ENCODE results near the gene H2BK1. TPM values are rescaled to one million over a fixed set of nuclear protein-coding genes. Genes with fewer than 3 reads are reported as not detected.
A peak's percentile ranks its signal among the peaks of the same experiment; 100 is the strongest.

The H2BK1 gene
- total RNA-seq, 2 experiments from 2014 or later = not detected

DNA sequence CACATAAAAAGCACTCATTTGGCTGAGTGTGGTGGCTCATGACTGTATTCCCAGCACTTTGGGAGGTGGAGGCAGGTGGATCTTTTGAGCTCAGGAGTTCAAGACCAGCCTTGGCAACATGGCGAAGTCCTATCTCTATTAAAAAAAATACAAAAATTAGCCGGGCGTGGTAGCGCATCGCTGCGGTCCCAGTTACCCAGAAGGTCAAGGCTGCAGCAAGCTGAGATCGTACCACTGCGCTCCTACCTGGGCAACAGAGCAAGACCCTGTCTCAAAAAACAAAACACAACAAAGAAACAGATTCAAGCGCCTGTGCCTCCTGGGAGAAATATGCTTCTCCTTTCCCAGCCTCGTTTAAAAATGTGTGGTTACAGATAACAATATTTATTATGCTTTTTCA is 19.0 kb upstream of the H2BK1 start:
- CTCF ChIA-PET = interaction anchor here (7.1 kb wide), 1 partner anchor 15 kb away, joined by 49 read pairs; no protein-coding TSS in a partner anchor
- Mint-ChIP-seq H3K27ac (no peak overlapping the region), H3K27me3 (no peaks in the 10 kb centered on the region), H3K4me3 (no peak overlapping the region), H3K9me3 (ENCODE audit: low read depth) (no peaks in the 10 kb centered on the region), H3K36me3 (ENCODE audit: low read depth) (peaks cover 35% of the 10 kb centered on the region), H3K4me1 (peaks cover 50% of the 10 kb centered on the region)
- POLR2A ChIA-PET = interaction anchor here (0.7 kb wide), 3 partner anchors 23 to 149 kb away, joined by 3 to 7 read pairs (median 3); partner anchors contain the start of gene FASTK
- intact Hi-C loops (cut with DNase I, micrococcal nuclease) = loop anchor here (5.0 kb wide), 2 partner anchors 147 to 217 kb away; partner anchors contain the start of genes FASTK (in 1 of the 2) and TMUB1 (in 1 of the 2)
- DNase-seq (no peak), ATAC-seq (no peak)

DNA sequence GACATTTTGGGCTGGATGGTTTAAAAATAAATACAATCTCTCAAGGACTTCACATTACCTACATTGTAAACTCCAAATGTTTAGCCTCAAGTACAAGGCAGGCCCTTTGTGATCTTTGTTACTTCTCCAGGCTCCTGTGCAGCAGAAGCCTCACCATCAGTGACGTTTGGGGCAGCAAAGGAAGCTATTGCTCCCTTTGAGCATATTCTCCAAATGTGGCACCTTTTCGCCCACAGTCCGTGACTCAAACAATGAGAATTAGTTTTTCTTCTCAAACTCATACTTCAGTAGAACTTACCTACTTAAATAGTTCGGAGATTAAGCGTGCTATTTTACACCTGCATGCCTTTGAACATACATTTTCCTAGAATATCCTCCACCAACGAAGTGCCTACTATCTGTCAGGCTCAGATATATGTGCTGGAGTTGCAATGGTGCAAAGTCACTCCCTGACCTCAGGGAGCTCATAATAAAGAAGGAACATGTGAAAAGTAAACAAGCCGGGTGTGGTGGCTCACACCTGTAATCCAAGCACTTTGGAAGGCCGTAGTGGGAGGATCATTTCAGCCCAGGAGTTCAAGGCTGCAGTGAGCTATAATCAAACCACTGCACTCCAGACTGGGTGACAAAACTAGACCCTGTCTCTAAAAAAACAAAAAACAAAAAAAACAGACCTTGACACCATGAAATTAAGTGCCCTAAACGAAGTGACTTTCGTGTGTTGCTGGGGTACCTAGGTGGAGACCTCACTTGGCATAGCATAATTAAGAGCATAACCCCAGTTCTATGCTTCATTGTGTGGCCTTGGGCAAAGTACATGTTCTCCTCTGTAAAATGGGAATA is 18.0 kb upstream of the H2BK1 start:
- Mint-ChIP-seq H3K4me1 (peaks cover 43% of the 10 kb centered on the region), H3K4me3 (peak overlapping the region; percentile 92), H3K27me3 (no peaks in the 10 kb centered on the region), H3K9me3 (ENCODE audit: low read depth) (no peaks in the 10 kb centered on the region), H3K36me3 (ENCODE audit: low read depth) (peaks cover 39% of the 10 kb centered on the region), H3K27ac (peak overlapping the region; percentile 92)
- CTCF ChIA-PET = interaction anchor here (0.9 to 7.1 kb wide), 6 partner anchors 8 to 217 kb away, joined by 3 to 49 read pairs (median 4); no protein-coding TSS in a partner anchor
- DNase-seq = no peak
- intact Hi-C loops (cut with DNase I, micrococcal nuclease) = loop anchor here (5.0 kb wide), 2 partner anchors 146 to 216 kb away; partner anchors contain the start of genes FASTK (in 1 of the 2) and TMUB1 (in 1 of the 2)
- POLR2A ChIA-PET = no interaction called here
- ATAC-seq = no peak

- no peaks in the 10 kb centered on the region for H3K27me3 Mint-ChIP-seq
- DNase-seq = peak; percentile 99
- H3K36me3 Mint-ChIP-seq (ENCODE audit: low read depth) = peaks cover 44% of the 10 kb centered on the region
- CTCF ChIA-PET = interaction anchor here (0.6 to 7.1 kb wide), 14 partner anchors 10 to 345 kb away, joined by 3 to 49 read pairs (median 3); partner anchors contain the start of gene ABCB8
- peak within 1 kb of the TSS; percentile 92 for H3K27ac Mint-ChIP-seq
- peak within 1 kb of the TSS; percentile 92 for H3K4me3 Mint-ChIP-seq
- intact Hi-C loops (cut with DNase I, micrococcal nuclease) = loop anchor here (1.0 to 5.0 kb wide), 13 partner anchors 17 to 1388 kb away; partner anchors contain the start of genes FASTK (in 2 of the 2), ABCB8 (in 1 of the 2), NUB1 (in 1 of the 2) and RHEB (in 1 of the 2)
- peak; percentile 100 for ATAC-seq
- H3K4me1 Mint-ChIP-seq = peaks cover 40% of the 10 kb centered on the region
- H3K9me3 Mint-ChIP-seq (ENCODE audit: low read depth) = no peaks in the 10 kb centered on the region
- POLR2A ChIA-PET = interaction anchor here (0.8 to 1.0 kb wide), 5 partner anchors 9 to 406 kb away, joined by 3 to 6 read pairs (median 3); partner anchors contain the start of gene NUB1
Observed at GRCh38 chr7:151226875-151227782, 16.8 kb upstream of the H2BK1 start, which contains the start of gene ABCF2. TSS of gene ABCF2 (minus strand) at chr7:151227205. CDS start at chr7:151226458, 747 bp downstream.

GRCh38 chr7:151226560-151226874 is 16.2 kb upstream of the H2BK1 start:
- peak; percentile 4 for ATAC-seq

GRCh38 chr7:151225948-151226510 is 15.7 kb upstream of the H2BK1 start:
- ChIA-PET POLR2A (no interaction called here), CTCF (interaction anchor here (0.6 to 7.1 kb wide), 5 partner anchors 10 to 138 kb away, joined by 3 to 49 read pairs (median 5); no protein-coding TSS in a partner anchor)
- Mint-ChIP-seq H3K4me3 (peak overlapping the region; percentile 92), H3K9me3 (ENCODE audit: low read depth) (no peaks in the 10 kb centered on the region), H3K4me1 (peaks cover 30% of the 10 kb centered on the region), H3K27me3 (no peaks in the 10 kb centered on the region), H3K36me3 (ENCODE audit: low read depth) (peaks cover 48% of the 10 kb centered on the region), H3K27ac (peak overlapping the region; percentile 92)
- no peak for ATAC-seq
- DNase-seq = no peak
- intact Hi-C loops (cut with DNase I, micrococcal nuclease) = loop anchor here (2.0 to 5.0 kb wide), 5 partner anchors 19 to 1387 kb away; partner anchors contain the start of genes FASTK (in 1 of the 2), TMUB1 (in 1 of the 2) and ZNF862 (in 1 of the 2)

More at GRCh38 chr7:151226560-151226874, 16.2 kb upstream of the H2BK1 start:
- intact Hi-C loops (cut with DNase I, micrococcal nuclease) = loop anchor here (2.0 to 5.0 kb wide), 5 partner anchors 18 to 1388 kb away; partner anchors contain the start of genes FASTK (in 1 of the 2), TMUB1 (in 1 of the 2) and ZNF862 (in 1 of the 2)
- ChIA-PET POLR2A (interaction anchor here (1.0 kb wide), 1 partner anchor 406 kb away, joined by 3 read pairs; no protein-coding TSS in a partner anchor), CTCF (interaction anchor here (0.6 to 7.1 kb wide), 6 partner anchors 10 to 137 kb away, joined by 3 to 49 read pairs (median 4); no protein-coding TSS in a partner anchor)
- Mint-ChIP-seq H3K27ac (peak overlapping the region; percentile 92), H3K4me1 (peaks cover 35% of the 10 kb centered on the region), H3K27me3 (no peaks in the 10 kb centered on the region), H3K9me3 (ENCODE audit: low read depth) (no peaks in the 10 kb centered on the region), H3K36me3 (ENCODE audit: low read depth) (peaks cover 46% of the 10 kb centered on the region), H3K4me3 (peak overlapping the region; percentile 92)
- DNase-seq = no peak

DNA sequence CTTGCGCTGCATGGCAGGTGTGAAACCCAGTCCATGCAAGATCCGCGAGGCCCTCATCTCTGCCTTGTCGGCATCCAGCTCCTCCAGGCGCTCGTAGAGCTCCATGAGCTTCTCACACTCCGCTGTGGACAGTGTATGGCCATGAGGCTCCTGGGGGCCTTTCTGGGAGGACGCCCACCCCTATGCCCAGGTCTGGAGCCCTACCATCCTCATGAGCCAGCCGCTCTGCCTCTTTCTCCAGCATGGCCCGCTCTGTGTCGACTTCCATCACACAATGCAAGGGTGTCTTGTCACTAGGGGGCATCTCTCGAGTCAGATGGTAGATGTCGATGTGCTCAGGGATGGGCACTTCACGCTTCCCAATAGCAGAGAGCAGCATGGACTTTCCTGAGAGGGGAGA is 13.4 kb upstream of the H2BK1 start:
- intact Hi-C loops (cut with DNase I, micrococcal nuclease) = no loop called here
- no peak overlapping the region for H3K4me3 Mint-ChIP-seq
- no peak for ATAC-seq
- no peak overlapping the region for H3K27ac Mint-ChIP-seq
- CTCF ChIA-PET = interaction anchor here (0.6 to 1.0 kb wide), 3 partner anchors 10 to 33 kb away, joined by 3 to 4 read pairs (median 3); no protein-coding TSS in a partner anchor
- H3K9me3 Mint-ChIP-seq (ENCODE audit: low read depth) = no peaks in the 10 kb centered on the region
- peaks cover 30% of the 10 kb centered on the region for H3K4me1 Mint-ChIP-seq
- POLR2A ChIA-PET = no interaction called here
- no peaks in the 10 kb centered on the region for H3K27me3 Mint-ChIP-seq
- H3K36me3 Mint-ChIP-seq (ENCODE audit: low read depth) = peaks cover 61% of the 10 kb centered on the region
- DNase-seq = no peak

DNA sequence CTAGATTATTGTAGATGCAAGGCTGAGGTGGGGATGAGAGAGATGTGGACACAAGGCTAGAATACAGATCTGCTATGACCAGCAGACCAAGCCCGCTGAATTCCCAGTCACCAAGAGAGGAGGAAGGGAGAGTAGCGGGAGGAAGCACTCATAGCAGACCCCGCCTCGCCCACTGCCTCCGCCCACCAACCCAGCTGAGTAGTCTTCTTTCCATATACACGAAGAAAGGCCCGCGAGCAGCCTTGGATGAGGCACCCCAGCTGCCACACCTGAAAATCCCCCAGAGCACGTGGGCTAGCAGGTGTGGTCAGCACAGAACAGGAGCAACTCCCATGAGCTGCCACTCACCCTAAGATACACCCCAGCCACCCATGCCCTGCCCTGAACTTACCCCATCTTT is 7.9 kb upstream of the H2BK1 start:
- intact Hi-C loops (cut with DNase I, micrococcal nuclease) = no loop called here
- H3K27ac Mint-ChIP-seq = no peak overlapping the region
- no peak for ATAC-seq
- no peaks in the 10 kb centered on the region for H3K4me1 Mint-ChIP-seq
- no peaks in the 10 kb centered on the region for H3K27me3 Mint-ChIP-seq
- peaks cover 59% of the 10 kb centered on the region for H3K36me3 Mint-ChIP-seq (ENCODE audit: low read depth)
- ChIA-PET POLR2A (no interaction called here), CTCF (no interaction called here)
- DNase-seq = no peak
- no peaks in the 10 kb centered on the region for H3K9me3 Mint-ChIP-seq (ENCODE audit: low read depth)
- H3K4me3 Mint-ChIP-seq = no peak overlapping the region

DNA sequence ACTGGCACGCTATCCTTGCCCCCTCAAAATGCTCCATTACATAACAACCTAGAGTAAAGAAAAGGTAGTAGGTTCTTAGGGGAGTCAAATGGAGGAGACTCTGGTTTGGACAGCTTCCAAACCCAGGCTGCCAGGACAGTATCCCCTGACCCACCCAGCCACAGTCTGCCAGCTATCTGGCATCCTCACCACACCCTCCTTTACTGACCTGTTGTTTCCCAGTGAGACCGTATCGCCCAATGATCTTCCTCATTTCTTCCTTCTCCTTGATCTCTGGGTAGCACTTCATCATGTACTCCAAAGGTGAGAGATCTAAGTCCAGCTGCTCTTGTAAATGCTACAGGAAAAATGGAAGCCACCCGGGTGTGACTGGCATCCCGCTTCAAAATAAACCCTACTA is 5.1 kb upstream of the H2BK1 start:
- H3K36me3 Mint-ChIP-seq (ENCODE audit: low read depth) = peaks cover 42% of the 10 kb centered on the region
- POLR2A ChIA-PET = no interaction called here
- no peak for ATAC-seq

DNA sequence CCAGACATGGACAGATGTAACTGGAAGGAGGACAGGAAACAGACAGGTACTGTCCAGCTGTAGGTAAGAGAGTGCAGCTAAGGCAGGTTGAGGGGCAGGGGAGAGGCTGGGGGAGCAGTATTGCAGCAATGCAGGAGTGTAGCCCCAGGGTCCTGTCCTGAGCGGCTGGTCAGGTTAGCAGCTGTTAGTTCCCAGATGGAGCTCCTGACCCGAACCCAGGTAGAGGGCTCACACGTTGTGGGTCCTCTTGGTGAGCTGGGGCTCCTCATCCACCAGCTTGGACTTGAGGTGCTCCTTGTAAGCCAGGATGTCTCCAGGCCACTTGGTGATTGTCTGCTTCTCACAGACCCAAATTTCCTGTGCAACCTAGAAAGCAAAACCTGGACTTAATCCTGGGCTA is 3.5 kb upstream of the H2BK1 start:
- ChIA-PET POLR2A (no interaction called here), CTCF (interaction anchor here (0.6 to 1.5 kb wide), 2 partner anchors 9 to 39 kb away, joined by 3 to 4 read pairs; no protein-coding TSS in a partner anchor)
- Mint-ChIP-seq H3K4me3 (no peak overlapping the region), H3K9me3 (ENCODE audit: low read depth) (no peaks in the 10 kb centered on the region), H3K4me1 (no peaks in the 10 kb centered on the region), H3K27me3 (no peaks in the 10 kb centered on the region), H3K36me3 (ENCODE audit: low read depth) (peaks cover 35% of the 10 kb centered on the region), H3K27ac (no peak overlapping the region)
- intact Hi-C loops (cut with DNase I, micrococcal nuclease) = no loop called here
- no peak for DNase-seq
- no peak for ATAC-seq

More for the DNA sequence above, 5.1 kb upstream of the H2BK1 start:
- Mint-ChIP-seq H3K27ac (no peak overlapping the region), H3K4me1 (no peaks in the 10 kb centered on the region), H3K4me3 (no peak overlapping the region), H3K9me3 (ENCODE audit: low read depth) (no peaks in the 10 kb centered on the region), H3K27me3 (no peaks in the 10 kb centered on the region)
- CTCF ChIA-PET = no interaction called here
- intact Hi-C loops (cut with DNase I, micrococcal nuclease) = no loop called here
- no peak for DNase-seq

DNA sequence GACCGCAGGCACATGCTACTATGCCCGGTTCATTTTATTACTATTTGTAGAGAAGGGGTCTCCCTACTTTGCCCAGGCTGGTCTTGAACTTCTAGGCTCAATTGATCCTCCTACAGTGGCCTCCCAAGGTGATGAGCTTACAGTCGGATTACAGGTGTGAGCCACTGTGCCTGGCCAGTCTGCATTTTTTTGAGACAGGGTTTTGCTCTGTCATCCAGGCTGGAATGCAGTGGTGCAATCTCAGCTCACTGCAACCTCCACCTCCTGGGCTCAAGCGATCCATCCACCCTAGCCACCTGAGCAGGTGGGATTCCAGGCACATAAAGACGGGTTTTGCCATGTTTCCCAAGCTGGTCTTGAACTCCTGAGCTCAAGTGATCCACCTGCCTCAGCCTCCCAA is 2.3 kb upstream of the H2BK1 start:
- Mint-ChIP-seq H3K27ac (no peak overlapping the region), H3K27me3 (no peaks in the 10 kb centered on the region), H3K4me3 (no peak overlapping the region), H3K9me3 (ENCODE audit: low read depth) (no peaks in the 10 kb centered on the region), H3K4me1 (peaks cover 9% of the 10 kb centered on the region), H3K36me3 (ENCODE audit: low read depth) (peaks cover 23% of the 10 kb centered on the region)
- DNase-seq = no peak
- no peak for ATAC-seq
- intact Hi-C loops (cut with DNase I, micrococcal nuclease) = no loop called here
- CTCF ChIA-PET = no interaction called here
- POLR2A ChIA-PET = interaction anchor here (1.1 kb wide), 1 partner anchor 26 kb away, joined by 3 read pairs; no protein-coding TSS in a partner anchor

Data from activated CD4-positive, alpha-beta T cell treated with anti-CD3 and anti-CD28 coated beads for 36 hours (primary cell).